Motor neuron (in vitro differentiated cells): Measurements from ENCODE around the gene MAGEA6. TPM values are rescaled to one million over a fixed set of nuclear protein-coding genes. Genes with fewer than 3 reads are reported as not detected.

ENCODE experiments used
- total RNA-seq, 8 experiments: library from RNA; unstranded; fragments of 300-600 nt; gene quantifications; 2 replicates each; pipeline versions ENCODE4 v1.2.3 to v1.2.4, GENCODE V29; 2022

The MAGEA6 gene
- total RNA-seq, 8 experiments from 2014 or later: 0.05 to 0.43 (median 0.19) TPM; not detected in 5

Other genes with a start within 250 kb of the MAGEA6 start
- 1 to 10 TPM in 2 of 8 experiments, under 1 TPM in 6; 0.22 to 2.5 (median 0.37) TPM for gene GABRQ, start 131.8 kb downstream of the MAGEA6 start, total RNA-seq
- gene MAGEA3, start 70.9 kb downstream of the MAGEA6 start, total RNA-seq: under 1 TPM in 3 of 8 experiments, not detected in 5; 0.11 to 1.00 (median 0.14) TPM
- gene CSAG2, start 60.4 kb downstream of the MAGEA6 start, total RNA-seq: not detected
- 1 to 10 TPM in 3 of 8 experiments, under 1 TPM in 1, not detected in 4; 0.38 to 3.6 (median 1.6) TPM for gene MAGEA2B, start 55.1 kb downstream of the MAGEA6 start, total RNA-seq
- gene CSAG1, start 36.0 kb downstream of the MAGEA6 start, total RNA-seq: under 1 TPM in 1 of 8 experiments, not detected in 7; 1.00 TPM
- gene MAGEA12, start 35.9 kb downstream of the MAGEA6 start, total RNA-seq: under 1 TPM in 2 of 8 experiments, not detected in 6; 0.24 to 0.78 TPM
- 1 to 10 TPM in 1 of 8 experiments, under 1 TPM in 4, not detected in 3; 0.05 to 2.4 (median 0.42) TPM for gene MAGEA2, start 15.8 kb downstream of the MAGEA6 start, total RNA-seq
- gene CSAG3, start 10.5 kb downstream of the MAGEA6 start, total RNA-seq: 1 to 10 TPM in 1 of 8 experiments, not detected in 7; 4.6 TPM
- 100 to 1,000 TPM in 1 of 8 experiments, 10 to 100 TPM in 7; 29.2 to 175 (median 54.8) TPM for gene CETN2, start 61.1 kb upstream of the MAGEA6 start, total RNA-seq
- gene NSDHL, start 61.4 kb upstream of the MAGEA6 start, total RNA-seq: 10 to 100 TPM; 10.2 to 38.9 (median 20.6) TPM
- gene ZNF185, start 128.4 kb upstream of the MAGEA6 start, total RNA-seq: 1 to 10 TPM; 1.1 to 5.1 (median 2.1) TPM
- gene PNMA5, start 224.4 kb upstream of the MAGEA6 start, total RNA-seq: 1 to 10 TPM in 1 of 8 experiments, under 1 TPM in 5, not detected in 2; 0.05 to 1.3 (median 0.28) TPM